ENCODE measurements around the gene MSRB3. TPM values are rescaled to one million over a fixed set of nuclear protein-coding genes. Genes with fewer than 3 reads are reported as not detected.

The MSRB3 gene
- total and polyA plus RNA-seq, 2 donors (not counting 3 experiments of a cell fraction or from before 2014, with no cell fraction given) = 20.0 to 59.3 TPM

GRCh38 chr12:65495233-65495632 is 216.8 kb downstream of the MSRB3 start:
- H3K9me3 ChIP-seq (replicated peaks; ENCODE audit: control insufficient read depth, insufficient read depth, low read length) = no peaks in the 10 kb centered on the region
- H3K36me3 ChIP-seq (ENCODE audit: control insufficient read depth in 2 of 2, extremely low read depth in 1 of 2, insufficient read depth in 2 of 2, low read length in 2 of 2) = no peaks in the 10 kb centered on the region
- POLR2A ChIA-PET = no interaction called here
- FAIRE-seq = no peak
- no peak for TF ChIP-seq JUN (IDR thresholded peaks at IDR 0.05; ENCODE audit: borderline replicate concordance, insufficient read depth, insufficient read length, low read depth)
- no peak for TF ChIP-seq POLR2A (IDR thresholded peaks at IDR 0.05; ENCODE audit: low read depth, low read length)
- TF ChIP-seq POLR2AphosphoS5 (IDR thresholded peaks at IDR 0.05; ENCODE audit: insufficient read depth, low read depth, low read length) = no peak
- no peak for TF ChIP-seq FOS (IDR thresholded peaks at IDR 0.05; ENCODE audit: borderline replicate concordance, insufficient read depth, low read length)
- TF ChIP-seq GATA2 (IDR thresholded peaks at IDR 0.05; ENCODE audit: insufficient read depth, insufficient read length, low read depth, low read length) = no peak
- no peak for TF ChIP-seq CTCF (IDR thresholded peaks at IDR 0.05; ENCODE audit: extremely low read depth in 1 of 2, insufficient read depth in 1 of 2, low read depth in 1 of 2, low read length in 2 of 2)
- TF ChIP-seq MYC (IDR thresholded peaks at IDR 0.05; ENCODE audit: low read depth, low read length) = no peak
- TF ChIP-seq MAX (IDR thresholded peaks at IDR 0.05; ENCODE audit: insufficient read depth, insufficient read length) = no peak
- no peak for TF ChIP-seq EZH2 (IDR thresholded peaks at IDR 0.05; ENCODE audit: borderline replicate concordance, low read depth, low read length, severe bottlenecking)
- intact Hi-C loops (cut with micrococcal nuclease) = no loop called here
- no peaks in the 10 kb centered on the region for H3K27me3 ChIP-seq (ENCODE audit: control insufficient read depth in 2 of 2, insufficient read depth in 2 of 2, low read length in 2 of 2)
- H3K4me1 ChIP-seq (ENCODE audit: control insufficient read depth, extremely low read depth, insufficient read depth, low read length) = peaks cover under 1% of the 10 kb centered on the region
- DNase-seq (ENCODE audit: low read depth, low spot score) = no peak
- no peak overlapping the region for H3K4me2 ChIP-seq (ENCODE audit: insufficient read depth, low read length)
- H3K9me1 ChIP-seq (replicated peaks; ENCODE audit: control insufficient read depth, extremely low read depth, insufficient read depth, low read length) = no peaks in the 10 kb centered on the region
- CTCF ChIA-PET = no interaction called here
- H3K9ac ChIP-seq (replicated peaks; ENCODE audit: extremely low read depth, insufficient read depth, low read length) = no peak overlapping the region
- H4K20me1 ChIP-seq (replicated peaks; ENCODE audit: control insufficient read depth, extremely low read depth, insufficient read depth, low read length) = no peaks in the 10 kb centered on the region
- no peak overlapping the region for H3K27ac ChIP-seq (ENCODE audit: insufficient read depth, low read depth, low read length)
- no peak overlapping the region for H3K4me3 ChIP-seq (replicated peaks in 1 of 3; ENCODE audit: insufficient read depth in 1 of 3, low read depth in 1 of 3, low read length in 3 of 3)
- no peak overlapping the region for H2AFZ ChIP-seq (ENCODE audit: low read depth, low read length)
- dilution Hi-C loops (cut with MboI; ENCODE audit: extremely low pct_ligation_motif_present, low sequenced_read_pairs) = no loop called here
- H3K79me2 ChIP-seq (ENCODE audit: control insufficient read depth, insufficient read depth, low read length) = no peaks in the 10 kb centered on the region
- no TSS peak for BruUV-seq (replicated peaks)
